Upper lobe of left lung (tissue), 6 donors: ENCODE data around the gene KLHL11. TPM values are rescaled to one million over a fixed set of nuclear protein-coding genes. Genes with fewer than 3 reads are reported as not detected.

ENCODE experiments used
- ATAC-seq, 2 donors: fragments of 200-7000 bp; cut with Tn5 transposase; one replicate each; pipeline ENCODE4 v1.9.1; 2022; ENCODE audit warnings: mild to moderate bottlenecking in 2 of 2, moderate library complexity in 2 of 2; ENCODE audit not compliant: low FRiP score in 2 of 2
- DNase-seq, 2 donors: peaks; one replicate each; pipeline ENCODE4 v3.0.0-alpha.2; 2019 to 2020
- H3K27ac ChIP-seq, 4 donors: fragments of 200-600 bp; sonication (generic); one replicate each; pipeline ENCODE4 v1.5.1; 2016 to 2019
- H3K27me3 ChIP-seq, 4 donors: fragments of 200-600 bp; sonication (generic); one replicate each; pipeline ENCODE4 v1.5.1; 2017 to 2019
- H3K36me3 ChIP-seq, 4 donors: fragments of 200-600 bp; sonication (generic); one replicate each; pipeline ENCODE4 v1.5.1; 2016 to 2019
- H3K4me1 ChIP-seq, 4 donors: fragments of 200-600 bp; sonication (generic); one replicate each; pipeline ENCODE4 v1.5.1; 2018 to 2019
- H3K4me3 ChIP-seq, 4 donors: fragments of 200-600 bp; sonication (generic); one replicate each; pipeline ENCODE4 v1.5.1; 2017 to 2019; ENCODE audit warnings: mild to moderate bottlenecking in 2 of 4, moderate library complexity in 1 of 4
- H3K9me3 ChIP-seq, 4 donors: fragments of 200-600 bp; sonication (generic); one replicate each; pipeline ENCODE4 v1.5.1; 2018 to 2019
- CTCF ChIP-seq, 6 experiments: fragments of 450-650 bp in 4 of 6; fragments of 200-600 bp in 2 of 6; sonication (generic) in 2 of 6; IDR thresholded peaks; one replicate each; pipeline ENCODE4 v1.5.1; 2016 to 2019; ENCODE audit warnings: antibody characterized with exemption in 6 of 6
- EP300 ChIP-seq, 4 donors: sonication (generic); formaldehyde crosslinking; IDR thresholded peaks; one replicate each; pipeline ENCODE4 v1.5.1; 2017; ENCODE audit warnings: antibody characterized with exemption in 4 of 4, control low read depth in 2 of 4
- POLR2A ChIP-seq, 4 donors: fragments of 450-650 bp; IDR thresholded peaks; one replicate each; pipeline ENCODE4 v1.5.1; 2016 to 2017; ENCODE audit warnings: antibody characterized with exemption in 4 of 4, mild to moderate bottlenecking in 2 of 4
- POLR2AphosphoS5 ChIP-seq, 2 donors: sonication (generic); formaldehyde crosslinking; IDR thresholded peaks; one replicate each; pipeline ENCODE4 v1.5.1; 2017; ENCODE audit warnings: antibody characterized with exemption in 2 of 2
- WGBS, 2 donors: methylation state at CpG; one replicate each; pipeline ENCODE4 v1.1.5; 2017 to 2018; 5-methylcytosine and 5-hydroxymethylcytosine counted together
- total RNA-seq, 6 donors: library from RNA; depleted of rRNA in 4 of 6; stranded (reverse); fragments of >200 nt in 4 of 6; gene quantifications; one replicate each; pipeline versions ENCODE4 v1.1.0 to v1.2.1, GENCODE V29; 2016 to 2021
- donor health status: DM: no; HTN: no; CAD: no; lungs with moderate emphysema.
- donor health status: DM: no; HTN: yes; CAD: no; lungs with severe emphysema.

KLHL11 gene
- total RNA-seq, 6 donors from 2014 or later: 13.3 to 25.2 (median 15.5) TPM

GRCh38 chr17:41891135-41892020 is 26.2 kb upstream of the KLHL11 start:
- no peaks in the 10 kb centered on the region for H3K4me1 ChIP-seq
- peaks cover 30 to 99% (median 86%) of the 10 kb centered on the region in 4 donors for H3K36me3 ChIP-seq
- no peak for DNase-seq
- 96% methylated on average over 7 of the region's 7 CpGs for WGBS, 2 donors
- H3K9me3 ChIP-seq: no peaks in the 10 kb centered on the region
- no peak overlapping the region for H3K4me3 ChIP-seq
- no peak overlapping the region for H3K27ac ChIP-seq
- H3K27me3 ChIP-seq: no peaks in the 10 kb centered on the region
- no peak for TF ChIP-seq POLR2AphosphoS5 (IDR thresholded peaks at IDR 0.05)
- no peak for TF ChIP-seq CTCF (IDR thresholded peaks at IDR 0.05)
- TF ChIP-seq POLR2A (IDR thresholded peaks at IDR 0.05): no peak
- no peak for TF ChIP-seq EP300 (IDR thresholded peaks at IDR 0.05)
- ATAC-seq: no peak

GRCh38 chr17:41888332-41888965 is 23.2 kb upstream of the KLHL11 start:
- 81 to 83% methylated on average over 6 of the region's 6 CpGs for WGBS, 2 donors
- H3K9me3 ChIP-seq: no peaks in the 10 kb centered on the region
- no peaks in the 10 kb centered on the region for H3K4me1 ChIP-seq

GRCh38 chr17:41885733-41886132 is 20.5 kb upstream of the KLHL11 start:
- peaks cover 34 to 96% (median 82%) of the 10 kb centered on the region in 4 donors for H3K36me3 ChIP-seq
- WGBS, 2 donors: 90 to 91% methylated on average over 6 of the region's 6 CpGs

More at GRCh38 chr17:41888332-41888965, 23.2 kb upstream of the KLHL11 start:
- Histone ChIP-seq H3K4me3 (no peak overlapping the region), H3K36me3 (peaks cover 49 to 99% (median 91%) of the 10 kb centered on the region in 4 donors), H3K27ac (no peak overlapping the region), H3K27me3 (no peaks in the 10 kb centered on the region)
- TF ChIP-seq CTCF (IDR thresholded peaks at IDR 0.05): no peak
- TF ChIP-seq POLR2AphosphoS5 (IDR thresholded peaks at IDR 0.05): no peak
- no peak for TF ChIP-seq EP300 (IDR thresholded peaks at IDR 0.05)
- no peak for TF ChIP-seq POLR2A (IDR thresholded peaks at IDR 0.05)
- no peak for ATAC-seq
- no peak for DNase-seq

GRCh38 chr17:41882756-41883155 is 17.5 kb upstream of the KLHL11 start:
- Histone ChIP-seq H3K4me1 (no peaks in the 10 kb centered on the region), H3K36me3 (peaks cover 44 to 95% (median 80%) of the 10 kb centered on the region in 4 donors), H3K9me3 (no peaks in the 10 kb centered on the region), H3K4me3 (no peak overlapping the region), H3K27me3 (no peaks in the 10 kb centered on the region), H3K27ac (no peak overlapping the region)
- DNase-seq (no peak), ATAC-seq (no peak)
- TF ChIP-seq EP300 (IDR thresholded peaks at IDR 0.05) (no peak), CTCF (IDR thresholded peaks at IDR 0.05) (no peak), POLR2AphosphoS5 (IDR thresholded peaks at IDR 0.05) (no peak), POLR2A (IDR thresholded peaks at IDR 0.05) (no peak)
- WGBS, 2 donors: 90 to 92% methylated on average over 6 of the region's 6 CpGs

More at GRCh38 chr17:41885733-41886132, 20.5 kb upstream of the KLHL11 start:
- H3K4me1 ChIP-seq: no peaks in the 10 kb centered on the region
- H3K27me3 ChIP-seq: no peaks in the 10 kb centered on the region
- no peaks in the 10 kb centered on the region for H3K9me3 ChIP-seq
- DNase-seq (no peak), ATAC-seq (no peak)
- no peak overlapping the region for H3K4me3 ChIP-seq
- no peak overlapping the region for H3K27ac ChIP-seq
- TF ChIP-seq EP300 (IDR thresholded peaks at IDR 0.05) (no peak), CTCF (IDR thresholded peaks at IDR 0.05) (peak in 1 of 6 experiments; percentile 18)
